Measurements from ENCODE around the gene CDC14A. TPM values are rescaled to one million over a fixed set of nuclear protein-coding genes. Genes with fewer than 3 reads are reported as not detected.

The CDC14A gene
- total RNA-seq, 2 donors from 2014 or later: 7.3 to 16.5 TPM

GRCh38 chr1:100499194-100499811 lies 147.0 kb downstream of the CDC14A start:
- intact Hi-C loops (cut with DNase I): no loop called here
- no peaks in the 10 kb centered on the region for H3K4me1 ChIP-seq
- no peak overlapping the region for H3K27ac ChIP-seq

DNA sequence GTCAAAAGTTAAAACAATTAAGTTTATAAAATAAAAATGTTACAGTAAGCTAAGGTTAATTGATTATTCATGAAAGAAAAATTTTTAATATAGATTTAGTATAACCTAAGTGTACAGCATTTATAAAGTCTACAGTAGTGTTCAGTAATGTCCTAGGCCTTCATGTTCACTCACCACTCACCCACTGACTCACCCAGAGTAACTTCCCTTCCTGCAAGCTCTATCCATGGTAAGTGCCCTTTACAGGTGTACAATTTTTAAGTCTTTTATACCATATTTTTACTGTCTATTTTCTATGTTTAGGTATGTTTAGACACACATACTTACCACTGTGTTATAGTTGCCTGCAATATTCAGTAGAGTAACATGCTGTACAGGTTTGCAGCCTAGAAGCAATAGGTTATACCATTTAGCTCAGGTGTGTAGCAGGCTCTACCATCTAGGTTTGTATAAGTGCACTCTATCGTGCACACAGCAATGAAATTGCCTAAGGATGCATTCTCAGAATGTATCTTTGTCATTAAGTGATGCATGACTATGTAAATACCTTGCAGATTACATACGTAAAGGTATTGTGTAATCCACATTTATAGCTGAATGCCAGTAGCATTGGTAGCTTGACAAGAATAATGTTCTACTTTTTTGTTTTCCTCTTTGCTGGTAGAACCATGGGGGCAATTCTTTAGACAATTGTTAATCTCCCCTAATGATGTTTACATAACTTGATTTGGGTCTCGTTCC lies 149.9 kb downstream of the CDC14A start:
- H3K4me3 ChIP-seq: no peak overlapping the region
- peaks cover 0 to 3% of the 10 kb centered on the region in 2 donors for H3K36me3 ChIP-seq (replicated peaks in 1 of 2; ENCODE audit: insufficient read depth in 1 of 2, low read depth in 2 of 2)
- 65 to 75% methylated on average over 3 of the region's 3 CpGs for WGBS, 2 donors
- H3K27me3 ChIP-seq: no peaks in the 10 kb centered on the region
- no peak for TF ChIP-seq POLR2A (IDR thresholded peaks at IDR 0.05)
- TF ChIP-seq, protein P1, sequence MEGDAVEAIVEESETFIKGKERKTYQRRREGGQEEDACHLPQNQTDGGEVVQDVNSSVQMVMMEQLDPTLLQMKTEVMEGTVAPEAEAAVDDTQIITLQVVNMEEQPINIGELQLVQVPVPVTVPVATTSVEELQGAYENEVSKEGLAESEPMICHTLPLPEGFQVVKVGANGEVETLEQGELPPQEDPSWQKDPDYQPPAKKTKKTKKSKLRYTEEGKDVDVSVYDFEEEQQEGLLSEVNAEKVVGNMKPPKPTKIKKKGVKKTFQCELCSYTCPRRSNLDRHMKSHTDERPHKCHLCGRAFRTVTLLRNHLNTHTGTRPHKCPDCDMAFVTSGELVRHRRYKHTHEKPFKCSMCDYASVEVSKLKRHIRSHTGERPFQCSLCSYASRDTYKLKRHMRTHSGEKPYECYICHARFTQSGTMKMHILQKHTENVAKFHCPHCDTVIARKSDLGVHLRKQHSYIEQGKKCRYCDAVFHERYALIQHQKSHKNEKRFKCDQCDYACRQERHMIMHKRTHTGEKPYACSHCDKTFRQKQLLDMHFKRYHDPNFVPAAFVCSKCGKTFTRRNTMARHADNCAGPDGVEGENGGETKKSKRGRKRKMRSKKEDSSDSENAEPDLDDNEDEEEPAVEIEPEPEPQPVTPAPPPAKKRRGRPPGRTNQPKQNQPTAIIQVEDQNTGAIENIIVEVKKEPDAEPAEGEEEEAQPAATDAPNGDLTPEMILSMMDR (IDR thresholded peaks at IDR 0.05): no peak
- intact Hi-C loops (cut with DNase I): no loop called here
- no peak for ATAC-seq
- DNase-seq: no peak
- H3K4me1 ChIP-seq: no peaks in the 10 kb centered on the region
- H3K9me3 ChIP-seq: no peaks in the 10 kb centered on the region
- no peak overlapping the region for H3K27ac ChIP-seq

More at GRCh38 chr1:100499194-100499811, 147.0 kb downstream of the CDC14A start:
- Histone ChIP-seq H3K36me3 (replicated peaks in 1 of 2; ENCODE audit: insufficient read depth in 1 of 2, low read depth in 2 of 2) (peaks cover 0 to 3% of the 10 kb centered on the region in 2 donors), H3K9me3 (no peaks in the 10 kb centered on the region), H3K27me3 (no peaks in the 10 kb centered on the region), H3K4me3 (no peak overlapping the region)
- ATAC-seq: no peak
- WGBS, 2 donors: 83 to 88% methylated on average over 11 of the region's 11 CpGs
- no peak for TF ChIP-seq POLR2A (IDR thresholded peaks at IDR 0.05)
- TF ChIP-seq, protein P1 (IDR thresholded peaks at IDR 0.05): no peak
- no peak for DNase-seq

DNA sequence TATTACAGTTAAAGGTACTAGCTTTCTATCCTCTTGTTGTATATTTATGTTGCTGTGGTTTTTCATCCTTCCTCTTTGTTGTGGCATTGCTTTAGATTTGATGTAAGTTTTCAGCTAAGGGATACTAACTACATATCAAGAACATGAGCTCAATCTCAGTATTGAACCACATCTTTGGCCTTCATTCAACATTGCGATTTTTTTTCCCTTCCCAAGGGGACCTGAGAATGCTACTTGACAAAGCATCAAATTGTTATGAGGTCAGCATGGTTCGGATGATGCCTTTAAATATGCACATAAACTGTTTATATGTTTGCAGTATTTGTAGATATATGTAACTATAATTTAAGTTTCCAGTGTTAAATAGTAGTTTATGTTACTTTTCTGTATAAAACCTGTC lies 153.9 kb downstream of the CDC14A start:
- TF ChIP-seq, protein P1 (IDR thresholded peaks at IDR 0.05): no peak
- no peak for TF ChIP-seq POLR2A (IDR thresholded peaks at IDR 0.05)
- Histone ChIP-seq H3K9me3 (no peaks in the 10 kb centered on the region), H3K27me3 (no peaks in the 10 kb centered on the region), H3K27ac (no peak overlapping the region), H3K36me3 (replicated peaks in 1 of 2; ENCODE audit: insufficient read depth in 1 of 2, low read depth in 2 of 2) (no peaks in the 10 kb centered on the region), H3K4me1 (no peaks in the 10 kb centered on the region), H3K4me3 (no peak overlapping the region)
- no peak for ATAC-seq
- WGBS, 2 donors: 76 to 80% methylated on average over 2 of the region's 2 CpGs
- intact Hi-C loops (cut with DNase I): no loop called here
- no peak for DNase-seq

DNA sequence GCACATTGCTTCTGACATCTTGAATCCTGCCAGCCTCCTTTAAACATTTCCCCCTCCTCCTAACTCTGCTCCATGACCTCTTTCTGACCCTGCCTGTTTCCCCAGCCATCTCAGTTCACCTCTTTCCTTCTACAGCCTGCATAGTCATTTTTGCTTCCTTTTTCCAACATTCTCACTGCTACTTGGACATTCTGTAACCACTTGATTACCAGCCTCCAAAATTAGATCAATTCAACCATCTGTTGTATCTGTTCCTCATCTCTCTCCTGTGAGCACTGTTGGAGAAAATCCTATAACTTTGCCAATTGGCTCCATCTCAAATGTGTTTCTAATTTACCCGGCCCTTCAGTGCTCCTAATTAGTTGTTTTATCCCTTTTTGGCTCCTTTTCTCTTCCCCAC lies 158.1 kb downstream of the CDC14A start:
- TF ChIP-seq, protein P1 (IDR thresholded peaks at IDR 0.05): no peak
- no peak for TF ChIP-seq POLR2A (IDR thresholded peaks at IDR 0.05)
- ATAC-seq (no peak), DNase-seq (no peak)
- H3K4me3 ChIP-seq: no peak overlapping the region
- intact Hi-C loops (cut with DNase I): no loop called here
- WGBS, 2 donors: 68% methylated on average over 1 of the region's 1 CpG
- H3K4me1 ChIP-seq: no peaks in the 10 kb centered on the region
- no peaks in the 10 kb centered on the region for H3K27me3 ChIP-seq
- no peak overlapping the region for H3K27ac ChIP-seq
- no peaks in the 10 kb centered on the region for H3K36me3 ChIP-seq (replicated peaks in 1 of 2; ENCODE audit: insufficient read depth in 1 of 2, low read depth in 2 of 2)
- H3K9me3 ChIP-seq: no peaks in the 10 kb centered on the region

Measured in body of pancreas (tissue), 4 donors.